ENCODE data around the gene SYNPR.

The SYNPR gene

DNA sequence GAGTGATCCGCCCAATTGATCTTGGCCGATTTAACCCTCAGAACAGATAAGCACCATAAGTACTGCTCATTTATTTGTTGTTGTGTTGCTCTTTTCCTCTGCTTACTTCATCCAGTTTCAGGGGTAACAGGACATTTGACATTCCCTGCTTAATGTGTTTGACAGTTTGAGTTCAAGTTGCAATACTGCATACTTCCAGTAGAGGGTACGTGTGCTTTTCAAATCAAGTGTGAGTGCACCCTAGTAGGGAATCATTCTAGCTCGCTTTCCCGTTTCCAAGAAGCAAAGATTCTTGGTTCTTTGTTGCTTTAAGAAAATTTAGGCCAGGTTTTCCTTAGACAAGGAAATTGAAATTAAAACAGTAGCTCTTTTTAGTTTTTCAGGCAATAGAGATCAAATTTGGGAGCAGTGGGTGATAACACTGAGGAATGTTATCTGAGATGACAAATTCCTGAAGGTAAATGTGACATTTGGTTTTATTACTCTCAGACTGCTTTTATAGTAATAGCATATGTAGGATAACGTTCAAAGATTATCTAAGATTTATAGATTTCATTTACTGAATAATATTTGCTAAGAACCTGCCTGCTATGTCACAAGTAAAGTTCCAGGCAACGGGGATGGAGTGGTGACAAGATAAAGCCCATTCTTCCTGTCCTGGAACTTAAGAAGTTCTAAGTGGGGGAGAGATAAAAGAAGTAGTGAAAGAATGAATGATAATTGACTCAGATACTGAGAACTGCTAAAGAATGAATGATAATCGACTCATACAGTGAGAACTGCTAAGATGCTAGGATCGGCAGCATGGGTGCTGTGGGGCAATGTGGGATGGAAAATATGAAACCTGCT is 73.3 kb downstream of the SYNPR start:
- peak; percentile 32 for DNase-seq
- H3K27me3 ChIP-seq (replicated peaks), result no peaks in the 10 kb centered on the region
- in situ Hi-C loops (cut with HindIII; ENCODE audit: low pct_ligation_motif_present, low sequenced_read_pairs), result loop anchor here (25.0 kb wide), 1 partner anchor 461 kb away; the partner anchor contains the start of gene C3orf49
- H3K4me3 ChIP-seq (ENCODE audit: low read depth, low read length), result no peak overlapping the region
- H3K36me3 ChIP-seq (replicated peaks), result no peaks in the 10 kb centered on the region
- no peak overlapping the region for H3K27ac ChIP-seq
- TF ChIP-seq, protein P1, sequence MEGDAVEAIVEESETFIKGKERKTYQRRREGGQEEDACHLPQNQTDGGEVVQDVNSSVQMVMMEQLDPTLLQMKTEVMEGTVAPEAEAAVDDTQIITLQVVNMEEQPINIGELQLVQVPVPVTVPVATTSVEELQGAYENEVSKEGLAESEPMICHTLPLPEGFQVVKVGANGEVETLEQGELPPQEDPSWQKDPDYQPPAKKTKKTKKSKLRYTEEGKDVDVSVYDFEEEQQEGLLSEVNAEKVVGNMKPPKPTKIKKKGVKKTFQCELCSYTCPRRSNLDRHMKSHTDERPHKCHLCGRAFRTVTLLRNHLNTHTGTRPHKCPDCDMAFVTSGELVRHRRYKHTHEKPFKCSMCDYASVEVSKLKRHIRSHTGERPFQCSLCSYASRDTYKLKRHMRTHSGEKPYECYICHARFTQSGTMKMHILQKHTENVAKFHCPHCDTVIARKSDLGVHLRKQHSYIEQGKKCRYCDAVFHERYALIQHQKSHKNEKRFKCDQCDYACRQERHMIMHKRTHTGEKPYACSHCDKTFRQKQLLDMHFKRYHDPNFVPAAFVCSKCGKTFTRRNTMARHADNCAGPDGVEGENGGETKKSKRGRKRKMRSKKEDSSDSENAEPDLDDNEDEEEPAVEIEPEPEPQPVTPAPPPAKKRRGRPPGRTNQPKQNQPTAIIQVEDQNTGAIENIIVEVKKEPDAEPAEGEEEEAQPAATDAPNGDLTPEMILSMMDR (IDR thresholded peaks at IDR 0.05; ENCODE audit: low read depth, low read length, missing control alignments), result peak; percentile 80

DNA sequence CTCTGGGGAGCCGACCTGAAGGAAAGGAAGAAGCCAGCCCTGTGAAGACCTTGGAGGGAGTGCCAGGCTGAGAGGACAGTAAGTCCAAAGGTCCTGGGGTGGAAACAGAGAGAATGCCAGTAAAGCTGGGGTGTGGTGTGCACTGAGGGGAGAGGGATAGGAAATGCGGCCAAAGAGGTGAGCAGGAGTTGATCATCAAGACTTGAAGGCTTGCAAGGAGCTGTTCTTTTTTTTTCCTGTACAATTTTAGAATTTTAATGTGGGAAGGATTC is 73.8 kb downstream of the SYNPR start:
- no peaks in the 10 kb centered on the region for H3K36me3 ChIP-seq (replicated peaks)
- H3K27me3 ChIP-seq (replicated peaks), result no peaks in the 10 kb centered on the region
- TF ChIP-seq, protein P1 (IDR thresholded peaks at IDR 0.05; ENCODE audit: low read depth, low read length, missing control alignments), result no peak
- no peak for DNase-seq
- no peak overlapping the region for H3K4me3 ChIP-seq (ENCODE audit: low read depth, low read length)
- no peak overlapping the region for H3K27ac ChIP-seq
- in situ Hi-C loops (cut with HindIII; ENCODE audit: low pct_ligation_motif_present, low sequenced_read_pairs), result loop anchor here (25.0 kb wide), 1 partner anchor 460 kb away; the partner anchor contains the start of gene C3orf49

DNA sequence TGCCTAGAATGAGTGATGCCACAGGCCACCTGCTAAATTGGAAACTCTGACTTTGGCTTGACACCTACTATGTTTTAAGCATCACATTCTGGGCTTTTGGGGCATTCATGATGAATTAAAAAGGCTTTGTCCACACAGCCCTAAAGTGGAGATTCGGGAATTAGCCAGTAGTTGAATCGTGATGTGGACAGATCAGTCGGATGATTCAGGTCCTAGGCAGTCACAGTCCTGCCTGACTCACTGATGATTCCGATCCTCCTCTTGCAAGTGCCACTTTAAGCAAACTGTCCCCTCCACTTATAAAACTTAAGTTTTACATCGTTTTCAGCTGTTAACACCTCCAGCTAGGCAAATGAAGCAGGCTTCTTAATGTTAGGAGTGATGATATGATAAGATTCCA is 75.3 kb downstream of the SYNPR start:
- peak; percentile 69 for DNase-seq
- H3K4me3 ChIP-seq (ENCODE audit: low read depth, low read length), result no peak overlapping the region

DNA sequence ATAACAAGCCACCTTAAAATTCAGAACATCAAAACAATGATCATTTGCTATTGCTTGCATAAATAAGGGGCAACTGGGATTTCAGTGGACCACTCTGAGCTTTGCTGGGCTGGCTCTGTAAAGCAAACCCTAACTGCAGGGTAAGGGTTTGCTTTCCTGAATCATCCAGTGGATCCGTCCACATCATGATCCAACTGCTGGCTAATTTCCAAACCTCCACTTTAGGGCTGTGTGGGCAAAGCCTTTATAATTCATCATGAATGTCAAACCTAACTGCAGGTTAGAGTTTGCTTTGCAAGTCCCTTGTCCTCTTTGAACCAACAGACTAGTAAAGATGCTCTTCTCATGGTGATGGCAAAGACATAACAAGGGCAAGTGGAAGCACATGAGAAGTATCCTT is 76.1 kb downstream of the SYNPR start:
- DNase-seq, result no peak
- Histone ChIP-seq H3K36me3 (replicated peaks) (no peaks in the 10 kb centered on the region), H3K4me3 (ENCODE audit: low read depth, low read length) (no peak overlapping the region), H3K27ac (no peak overlapping the region), H3K27me3 (replicated peaks) (no peaks in the 10 kb centered on the region)
- TF ChIP-seq, protein P1 (IDR thresholded peaks at IDR 0.05; ENCODE audit: low read depth, low read length, missing control alignments), result no peak
- in situ Hi-C loops (cut with HindIII; ENCODE audit: low pct_ligation_motif_present, low sequenced_read_pairs), result loop anchor here (25.0 kb wide), 1 partner anchor 458 kb away; the partner anchor contains the start of gene C3orf49

More for the DNA sequence above, 75.3 kb downstream of the SYNPR start:
- Histone ChIP-seq H3K27me3 (replicated peaks) (no peaks in the 10 kb centered on the region), H3K27ac (no peak overlapping the region), H3K36me3 (replicated peaks) (no peaks in the 10 kb centered on the region)
- in situ Hi-C loops (cut with HindIII; ENCODE audit: low pct_ligation_motif_present, low sequenced_read_pairs), result loop anchor here (25.0 kb wide), 1 partner anchor 459 kb away; the partner anchor contains the start of gene C3orf49
- TF ChIP-seq, protein P1 (IDR thresholded peaks at IDR 0.05; ENCODE audit: low read depth, low read length, missing control alignments), result no peak

DNA sequence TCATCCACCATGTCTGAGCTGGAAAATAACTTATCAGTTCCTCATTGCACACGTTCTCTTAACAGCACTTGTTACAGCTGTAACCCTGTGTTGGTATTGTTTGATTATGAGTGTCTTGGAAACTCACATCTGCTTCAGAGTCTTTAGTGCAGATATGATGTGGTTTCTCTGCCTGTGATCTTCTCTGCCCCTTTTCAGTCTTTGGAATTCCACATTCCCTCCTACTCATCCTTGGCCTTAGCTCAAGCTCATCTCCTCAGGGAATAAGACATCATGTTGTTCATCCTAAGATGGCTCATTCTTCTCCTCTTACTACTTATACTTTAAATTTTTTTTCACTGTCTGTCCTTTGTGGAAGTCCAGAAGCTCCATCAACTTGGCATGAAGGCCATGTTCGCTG is 77.7 kb downstream of the SYNPR start:
- DNase-seq, result peak; percentile 23
- in situ Hi-C loops (cut with HindIII; ENCODE audit: low pct_ligation_motif_present, low sequenced_read_pairs), result loop anchor here (25.0 kb wide), 1 partner anchor 456 kb away; the partner anchor contains the start of gene C3orf49
- TF ChIP-seq, protein P1 (IDR thresholded peaks at IDR 0.05; ENCODE audit: low read depth, low read length, missing control alignments), result no peak
- Histone ChIP-seq H3K36me3 (replicated peaks) (no peaks in the 10 kb centered on the region), H3K27ac (no peak overlapping the region), H3K27me3 (replicated peaks) (no peaks in the 10 kb centered on the region), H3K4me3 (ENCODE audit: low read depth, low read length) (no peak overlapping the region)
